Effector memory CD8-positive, alpha-beta T cell (primary cell): ENCODE results near the gene ZFAND5.

ENCODE experiments used
- ATAC-seq: fragments of 150-1000 bp; cut with Tn5 transposase; replicated peaks from 2 replicates; pipeline ENCODE4 v1.10.0; 2021; ENCODE audit warnings: mild to moderate bottlenecking, moderate library complexity
- DNase-seq, 3 experiments: peaks; one replicate each; pipeline ENCODE4 v3.0.0; 2021
- H3K27ac Mint-ChIP-seq, 2 donors: one replicate each; pipeline ENCODE4 v1.8.0; 2022; ENCODE audit warnings: mild to moderate bottlenecking in 2 of 2, mixed read lengths in 2 of 2, moderate library complexity in 2 of 2
- H3K27me3 Mint-ChIP-seq, 2 donors: one replicate each; pipeline ENCODE4 v1.8.0; 2022; ENCODE audit warnings: mixed read lengths in 2 of 2
- H3K36me3 Mint-ChIP-seq: one replicate; pipeline ENCODE4 v1.8.0; 2022; ENCODE audit warnings: mild to moderate bottlenecking, moderate library complexity, mixed read lengths; ENCODE audit not compliant: insufficient read depth
- H3K4me1 Mint-ChIP-seq, 2 donors: one replicate each; pipeline ENCODE4 v1.8.0; 2022; ENCODE audit warnings: low read depth in 2 of 2, mixed read lengths in 2 of 2
- H3K4me3 Mint-ChIP-seq, 2 donors: one replicate each; pipeline ENCODE4 v1.8.0; 2022; ENCODE audit warnings: mild to moderate bottlenecking in 2 of 2, mixed read lengths in 2 of 2, moderate library complexity in 2 of 2
- H3K9me3 Mint-ChIP-seq, 2 donors: one replicate each; pipeline ENCODE4 v1.8.0; 2022; ENCODE audit warnings: mixed read lengths in 2 of 2

Gene ZFAND5

GRCh38 chr9:72333197-72333596, 31.8 kb downstream of the ZFAND5 start:
- ATAC-seq (no peak), DNase-seq (no peak)
- Mint-ChIP-seq H3K4me1 (no peaks in the 10 kb centered on the region), H3K9me3 (no peaks in the 10 kb centered on the region), H3K36me3 (peaks cover 9% of the 10 kb centered on the region), H3K4me3 (no peak overlapping the region), H3K27me3 (no peaks in the 10 kb centered on the region), H3K27ac (no peak overlapping the region)

- H3K36me3 Mint-ChIP-seq: peaks cover 7% of the 10 kb centered on the region
- no peak overlapping the region for H3K4me3 Mint-ChIP-seq
- no peak for DNase-seq
- H3K4me1 Mint-ChIP-seq: no peaks in the 10 kb centered on the region
- no peaks in the 10 kb centered on the region for H3K27me3 Mint-ChIP-seq
- no peak overlapping the region for H3K27ac Mint-ChIP-seq
- ATAC-seq: no peak
- H3K9me3 Mint-ChIP-seq: no peaks in the 10 kb centered on the region
Observed at GRCh38 chr9:72332351-72332750, 32.7 kb downstream of the ZFAND5 start.

- H3K4me3 Mint-ChIP-seq: no peak overlapping the region
- H3K36me3 Mint-ChIP-seq: no peaks in the 10 kb centered on the region
- ATAC-seq (no peak), DNase-seq (no peak)
- H3K27me3 Mint-ChIP-seq: peaks cover 0 to 6% of the 10 kb centered on the region in 2 donors
- no peaks in the 10 kb centered on the region for H3K4me1 Mint-ChIP-seq
- H3K27ac Mint-ChIP-seq: no peak overlapping the region
- H3K9me3 Mint-ChIP-seq: no peaks in the 10 kb centered on the region
Observed at GRCh38 chr9:72327631-72328030, 37.4 kb downstream of the ZFAND5 start.

GRCh38 chr9:72326641-72327040, 38.4 kb downstream of the ZFAND5 start:
- Mint-ChIP-seq H3K4me1 (no peaks in the 10 kb centered on the region), H3K27me3 (peaks cover 0 to 6% of the 10 kb centered on the region in 2 donors), H3K9me3 (no peaks in the 10 kb centered on the region), H3K27ac (no peak overlapping the region), H3K4me3 (no peak overlapping the region), H3K36me3 (no peaks in the 10 kb centered on the region)
- ATAC-seq (no peak), DNase-seq (no peak)

- ATAC-seq: no peak
- peaks cover 0 to 6% of the 10 kb centered on the region in 2 donors for H3K27me3 Mint-ChIP-seq
- H3K36me3 Mint-ChIP-seq: no peaks in the 10 kb centered on the region
- no peak overlapping the region for H3K4me3 Mint-ChIP-seq
- no peaks in the 10 kb centered on the region for H3K9me3 Mint-ChIP-seq
- no peak overlapping the region for H3K27ac Mint-ChIP-seq
- DNase-seq: no peak
- H3K4me1 Mint-ChIP-seq: no peaks in the 10 kb centered on the region
Observed at GRCh38 chr9:72324974-72325373, 40.0 kb downstream of the ZFAND5 start.

- no peaks in the 10 kb centered on the region for H3K36me3 Mint-ChIP-seq
- no peak overlapping the region for H3K4me3 Mint-ChIP-seq
- H3K27ac Mint-ChIP-seq: no peak overlapping the region
- H3K27me3 Mint-ChIP-seq: peaks cover 0 to 16% of the 10 kb centered on the region in 2 donors
- ATAC-seq: no peak
- H3K9me3 Mint-ChIP-seq: no peaks in the 10 kb centered on the region
- no peak for DNase-seq
- H3K4me1 Mint-ChIP-seq: no peaks in the 10 kb centered on the region
Observed at GRCh38 chr9:72322678-72323077, 42.3 kb downstream of the ZFAND5 start.

GRCh38 chr9:72322259-72322658, 42.7 kb downstream of the ZFAND5 start:
- DNase-seq (no peak), ATAC-seq (no peak)
- Mint-ChIP-seq H3K4me1 (no peaks in the 10 kb centered on the region), H3K27ac (no peak overlapping the region), H3K27me3 (peaks cover 0 to 16% of the 10 kb centered on the region in 2 donors), H3K9me3 (no peaks in the 10 kb centered on the region), H3K36me3 (no peaks in the 10 kb centered on the region), H3K4me3 (no peak overlapping the region)

- H3K36me3 Mint-ChIP-seq: no peaks in the 10 kb centered on the region
- H3K27ac Mint-ChIP-seq: no peak overlapping the region
- DNase-seq (no peak), ATAC-seq (no peak)
- H3K9me3 Mint-ChIP-seq: no peaks in the 10 kb centered on the region
- H3K4me1 Mint-ChIP-seq: no peaks in the 10 kb centered on the region
- no peak overlapping the region for H3K4me3 Mint-ChIP-seq
- H3K27me3 Mint-ChIP-seq: peaks cover 0 to 10% of the 10 kb centered on the region in 2 donors
Observed at GRCh38 chr9:72315510-72316311, 49.3 kb downstream of the ZFAND5 start.

GRCh38 chr9:72315089-72315509, 49.9 kb downstream of the ZFAND5 start:
- Mint-ChIP-seq H3K9me3 (no peaks in the 10 kb centered on the region), H3K36me3 (no peaks in the 10 kb centered on the region), H3K27ac (no peak overlapping the region), H3K4me1 (no peaks in the 10 kb centered on the region), H3K27me3 (peaks cover 0 to 10% of the 10 kb centered on the region in 2 donors), H3K4me3 (no peak overlapping the region)
- DNase-seq (no peak), ATAC-seq (no peak)

- Mint-ChIP-seq H3K4me1 (peaks cover 0 to 4% of the 10 kb centered on the region in 2 donors), H3K36me3 (no peaks in the 10 kb centered on the region)
- ATAC-seq: no peak
Observed at GRCh38 chr9:72313507-72313906, 51.5 kb downstream of the ZFAND5 start.

GRCh38 chr9:72312386-72312987, 52.5 kb downstream of the ZFAND5 start:
- Mint-ChIP-seq H3K36me3 (no peaks in the 10 kb centered on the region), H3K27ac (no peak overlapping the region), H3K4me1 (peaks cover 0 to 4% of the 10 kb centered on the region in 2 donors), H3K4me3 (no peak overlapping the region), H3K27me3 (no peaks in the 10 kb centered on the region), H3K9me3 (no peaks in the 10 kb centered on the region)
- no peak for ATAC-seq
- no peak for DNase-seq

More at GRCh38 chr9:72313507-72313906, 51.5 kb downstream of the ZFAND5 start:
- H3K27me3 Mint-ChIP-seq: peaks cover 0 to 6% of the 10 kb centered on the region in 2 donors
- H3K27ac Mint-ChIP-seq: no peak overlapping the region
- no peaks in the 10 kb centered on the region for H3K9me3 Mint-ChIP-seq
- no peak for DNase-seq
- no peak overlapping the region for H3K4me3 Mint-ChIP-seq

GRCh38 chr9:72309364-72310133, 55.5 kb downstream of the ZFAND5 start:
- Mint-ChIP-seq H3K27ac (peak overlapping the region in 1 of 2 donors; percentile 44), H3K4me3 (peak overlapping the region in 1 of 2 donors; percentile 33), H3K36me3 (no peaks in the 10 kb centered on the region), H3K9me3 (no peaks in the 10 kb centered on the region), H3K27me3 (no peaks in the 10 kb centered on the region), H3K4me1 (peaks cover 0 to 13% of the 10 kb centered on the region in 2 donors)
- ATAC-seq: peak; percentile 66
- no peak for DNase-seq

- DNase-seq (no peak), ATAC-seq (no peak)
- no peaks in the 10 kb centered on the region for H3K9me3 Mint-ChIP-seq
- H3K27ac Mint-ChIP-seq: no peak overlapping the region
- H3K36me3 Mint-ChIP-seq: no peaks in the 10 kb centered on the region
- no peak overlapping the region for H3K4me3 Mint-ChIP-seq
- peaks cover 0 to 15% of the 10 kb centered on the region in 2 donors for H3K4me1 Mint-ChIP-seq
- H3K27me3 Mint-ChIP-seq: no peaks in the 10 kb centered on the region
Observed at GRCh38 chr9:72306761-72307160, 58.2 kb downstream of the ZFAND5 start.
